BLaER1 treated with 17β-estradiol and CSF1 and Interleukin-3, amounts not matched to agents 10 nM and 100 nM (cell line): ENCODE data around the gene ZNF708.
"Not testable (repeated sequence)": the region's sequence is repeated elsewhere in the genome, so short reads cannot be mapped to it uniquely, and the experiment has no call there.

Experiments
- H3K27ac ChIP-seq, 11 experiments: shearing (Covaris generic); formaldehyde crosslinking; 2 replicates each; pipeline ENCODE4 v1.8.1; 2022
- H3K27me3 ChIP-seq, 11 experiments: shearing (Covaris generic); formaldehyde crosslinking; 2 replicates each; pipeline ENCODE4 v1.8.1; 2022
- H3K36me3 ChIP-seq, 11 experiments: shearing (Covaris generic); formaldehyde crosslinking; 2 replicates each; pipeline ENCODE4 v1.8.1; 2022
- H3K4me1 ChIP-seq, 10 experiments: shearing (Covaris generic); formaldehyde crosslinking; 2 replicates each; pipeline ENCODE4 v1.8.1; 2022
- H3K4me2 ChIP-seq, 11 experiments: shearing (Covaris generic); formaldehyde crosslinking; 2 replicates each; pipeline ENCODE4 v1.8.1; 2022
- H3K4me3 ChIP-seq, 10 experiments: shearing (Covaris generic); formaldehyde crosslinking; 2 replicates each; pipeline ENCODE4 v1.8.1; 2022
- H3K9ac ChIP-seq, 11 experiments: shearing (Covaris generic); formaldehyde crosslinking; 2 replicates each; pipeline ENCODE4 v1.8.1; 2022
- H3K9me3 ChIP-seq, 11 experiments: shearing (Covaris generic); formaldehyde crosslinking; replicated peaks in 1 of 11; 2 replicates each; pipeline ENCODE4 v1.8.1; 2022
- H4K20me1 ChIP-seq, 11 experiments: shearing (Covaris generic); formaldehyde crosslinking; 2 replicates each; pipeline ENCODE4 v1.8.1; 2022
- Cebpa-rat ChIP-seq, 11 experiments: shearing (Covaris generic); IDR thresholded peaks; 2 replicates each; pipeline ENCODE4 v1.8.1; 2022

ZNF708 gene

GRCh38 chr19:21328885-21329605 is at the start of gene ZNF708:
Gene ZNF708 (minus strand): TSS chr19:21329410. CDS start chr19:21329212, 198 bp downstream.
- no peak for TF ChIP-seq Cebpa-rat (IDR thresholded peaks at IDR 0.05)
- Histone ChIP-seq H3K36me3 (peaks cover 32 to 40% (median 38%) of the 10 kb centered on the region in 11 experiments), H3K27ac (peak within 1 kb of the TSS; percentile 94 to 99 (median 98))

GRCh38 chr19:21362291-21362690 is 33.1 kb upstream of the ZNF708 start:
- H3K9ac ChIP-seq: no peak overlapping the region
- no peak overlapping the region for H3K27ac ChIP-seq
- H3K4me2 ChIP-seq: no peak overlapping the region
- no peaks in the 10 kb centered on the region; a peak in 2 of 22 replicates for H3K27me3 ChIP-seq
- peaks cover 0 to 11% (median 5%) of the 10 kb centered on the region in 10 experiments; a peak in 10 of 20 replicates for H3K4me1 ChIP-seq
- no peaks in the 10 kb centered on the region; a peak in 1 of 22 replicates for H4K20me1 ChIP-seq
- no peak for TF ChIP-seq Cebpa-rat (IDR thresholded peaks at IDR 0.05)
- H3K9me3 ChIP-seq: peaks cover 71 to 85% (median 82%) of the 10 kb centered on the region in 11 experiments
- peak overlapping the region in 8 of 10 experiments; percentile 89 to 100 (median 94); a peak in 9 of 20 replicates for H3K4me3 ChIP-seq
- peaks cover 66 to 74% (median 73%) of the 10 kb centered on the region in 11 experiments for H3K36me3 ChIP-seq

More at GRCh38 chr19:21328885-21329605, at the start of gene ZNF708:
- H3K27me3 ChIP-seq: no peaks in the 10 kb centered on the region
- H3K9me3 ChIP-seq: peaks cover 57 to 80% (median 67%) of the 10 kb centered on the region in 11 experiments
- peaks cover 6 to 19% (median 10%) of the 10 kb centered on the region in 10 experiments for H3K4me1 ChIP-seq
- H3K4me2 ChIP-seq: peak within 1 kb of the TSS; percentile 74 to 99 (median 90)
- peaks cover 0 to 8% (median 0%) of the 10 kb centered on the region in 11 experiments; a peak in 2 of 22 replicates for H4K20me1 ChIP-seq
- H3K9ac ChIP-seq: peak within 1 kb of the TSS; percentile 92 to 100 (median 99)
- H3K4me3 ChIP-seq: peak within 1 kb of the TSS; percentile 68 to 95 (median 84)

GRCh38 chr19:21358768-21359451 is 29.7 kb upstream of the ZNF708 start, which contains the start of gene ZNF738:
Gene ZNF738 (plus strand): TSS chr19:21359000. CDS start chr19:21359141, 141 bp downstream.
- peaks cover 0 to 11% (median 5%) of the 10 kb centered on the region in 10 experiments; a peak in 10 of 20 replicates for H3K4me1 ChIP-seq
- H3K27ac ChIP-seq: peak within 1 kb of the TSS; percentile 80 to 99 (median 97)
- TF ChIP-seq Cebpa-rat (IDR thresholded peaks at IDR 0.05): no peak
- H3K9me3 ChIP-seq: peaks cover 56 to 78% (median 68%) of the 10 kb centered on the region in 11 experiments
- peak within 1 kb of the TSS; percentile 89 to 99 (median 97) for H3K9ac ChIP-seq
- H4K20me1 ChIP-seq: no peaks in the 10 kb centered on the region; a peak in 1 of 22 replicates
- peak within 1 kb of the TSS; percentile 62 to 87 (median 72) for H3K4me2 ChIP-seq
- H3K4me3 ChIP-seq: peak within 1 kb of the TSS; percentile 79 to 100 (median 93)
- H3K27me3 ChIP-seq: no peaks in the 10 kb centered on the region; a peak in 2 of 22 replicates
- H3K36me3 ChIP-seq: peaks cover 32 to 40% (median 39%) of the 10 kb centered on the region in 11 experiments

GRCh38 chr19:21352830-21353229 is 23.6 kb upstream of the ZNF708 start:
- no peaks in the 10 kb centered on the region for H4K20me1 ChIP-seq
- H3K4me1 ChIP-seq: no peaks in the 10 kb centered on the region
- H3K4me2 ChIP-seq: no peak overlapping the region
- TF ChIP-seq Cebpa-rat (IDR thresholded peaks at IDR 0.05): no peak
- H3K27ac ChIP-seq: no peak overlapping the region
- H3K36me3 ChIP-seq: no peaks in the 10 kb centered on the region
- H3K27me3 ChIP-seq: no peaks in the 10 kb centered on the region
- H3K9ac ChIP-seq: no peak overlapping the region
- no peak overlapping the region for H3K4me3 ChIP-seq
- peaks cover 40 to 61% (median 54%) of the 10 kb centered on the region in 11 experiments for H3K9me3 ChIP-seq

- not testable (repeated sequence) for H3K4me2 ChIP-seq
Observed at GRCh38 chr19:21344841-21345240, 15.6 kb upstream of the ZNF708 start.

GRCh38 chr19:21335721-21336120 is 6.5 kb upstream of the ZNF708 start:
- H3K9me3 ChIP-seq: peaks cover 76 to 88% (median 84%) of the 10 kb centered on the region in 11 experiments
- no peak overlapping the region for H3K4me2 ChIP-seq
- no peak for TF ChIP-seq Cebpa-rat (IDR thresholded peaks at IDR 0.05)
- no peak overlapping the region for H3K4me3 ChIP-seq
- no peaks in the 10 kb centered on the region for H3K36me3 ChIP-seq
- H4K20me1 ChIP-seq: no peaks in the 10 kb centered on the region
- no peak overlapping the region for H3K27ac ChIP-seq
- H3K27me3 ChIP-seq: no peaks in the 10 kb centered on the region
- H3K9ac ChIP-seq: no peak overlapping the region
- no peaks in the 10 kb centered on the region for H3K4me1 ChIP-seq

More at GRCh38 chr19:21344841-21345240, 15.6 kb upstream of the ZNF708 start:
- H3K27me3 ChIP-seq, H3K27ac ChIP-seq, H3K36me3 ChIP-seq, H3K9ac ChIP-seq, H4K20me1 ChIP-seq, H3K4me3 ChIP-seq, H3K4me1 ChIP-seq: not testable (repeated sequence)
- peaks cover 51 to 77% (median 61%) of the 10 kb centered on the region in 11 experiments for H3K9me3 ChIP-seq

GRCh38 chr19:21328406-21328805 is 804 bp downstream of the ZNF708 start:
- Histone ChIP-seq H3K27me3 (no peaks in the 10 kb centered on the region), H3K9me3 (peaks cover 57 to 80% (median 67%) of the 10 kb centered on the region in 11 experiments), H3K27ac (peak overlapping the region; percentile 94 to 99 (median 98)), H4K20me1 (peaks cover 0 to 8% (median 0%) of the 10 kb centered on the region in 11 experiments; a peak in 3 of 22 replicates), H3K36me3 (peaks cover 39 to 46% (median 44%) of the 10 kb centered on the region in 11 experiments), H3K4me1 (peaks cover 6 to 19% (median 10%) of the 10 kb centered on the region in 10 experiments), H3K9ac (peak overlapping the region; percentile 92 to 100 (median 99)), H3K4me2 (peak overlapping the region; percentile 74 to 99 (median 90)), H3K4me3 (peak overlapping the region; percentile 68 to 95 (median 84))
- TF ChIP-seq Cebpa-rat (IDR thresholded peaks at IDR 0.05): no peak

GRCh38 chr19:21326169-21326568 is 3.0 kb downstream of the ZNF708 start:
- H4K20me1 ChIP-seq: peaks cover 0 to 23% (median 0%) of the 10 kb centered on the region in 11 experiments; a peak in 4 of 22 replicates
- H3K9ac ChIP-seq: no peak overlapping the region
- no peak overlapping the region for H3K27ac ChIP-seq
- H3K4me1 ChIP-seq: peaks cover 6 to 19% (median 10%) of the 10 kb centered on the region in 10 experiments
- H3K4me3 ChIP-seq: peak overlapping the region in 8 of 10 experiments; percentile 19 to 90 (median 40); a peak in 11 of 20 replicates
- H3K9me3 ChIP-seq: peaks cover 55 to 78% (median 68%) of the 10 kb centered on the region in 11 experiments
- H3K27me3 ChIP-seq: no peaks in the 10 kb centered on the region
- H3K4me2 ChIP-seq: no peak overlapping the region
- no peak for TF ChIP-seq Cebpa-rat (IDR thresholded peaks at IDR 0.05)
- peaks cover 55 to 66% (median 64%) of the 10 kb centered on the region in 11 experiments for H3K36me3 ChIP-seq
